GM21515 (cell line): Measurements from ENCODE around the gene PELI1.

Source experiments
- ATAC-seq: cut with Tn5 transposase; IDR thresholded peaks from one replicate; pipeline ENCODE4 v1.9.1; 2021; ENCODE audit not compliant: unreplicated experiment

Gene PELI1

GRCh38 chr2:64144057-64145013, at the start of gene PELI1:
TSS of gene PELI1 (minus strand) at chr2:64144420. CDS start at chr2:64108310, 36,110 bp downstream.
- ATAC-seq = peak; percentile 85

GRCh38 chr2:64193491-64193890, 49.3 kb upstream of the PELI1 start:
- no peak for ATAC-seq

- no peak for ATAC-seq
These were observed 48.5 kb upstream of the PELI1 start for GRCh38 chr2:64192664-64193105.

GRCh38 chr2:64192125-64192479, 47.9 kb upstream of the PELI1 start:
- ATAC-seq = no peak

GRCh38 chr2:64189586-64189985, 45.4 kb upstream of the PELI1 start:
- ATAC-seq = no peak

GRCh38 chr2:64189167-64189566, 44.9 kb upstream of the PELI1 start:
- ATAC-seq = no peak

- no peak for ATAC-seq
These were observed 42.7 kb upstream of the PELI1 start for GRCh38 chr2:64186699-64187605.

GRCh38 chr2:64179582-64180321, 35.5 kb upstream of the PELI1 start:
- peak; percentile 57 for ATAC-seq

- no peak for ATAC-seq
These were observed 33.1 kb upstream of the PELI1 start for GRCh38 chr2:64177315-64177714.

- ATAC-seq = no peak
These were observed 31.4 kb upstream of the PELI1 start for GRCh38 chr2:64175419-64176197.

- ATAC-seq = no peak
These were observed 29.2 kb upstream of the PELI1 start for GRCh38 chr2:64173156-64174135.

GRCh38 chr2:64168756-64169155, 24.5 kb upstream of the PELI1 start:
- no peak for ATAC-seq

GRCh38 chr2:64168201-64168600, 24.0 kb upstream of the PELI1 start:
- ATAC-seq = no peak

- ATAC-seq = no peak
These were observed 22.6 kb upstream of the PELI1 start for GRCh38 chr2:64166637-64167420.

GRCh38 chr2:64166212-64166611, 22.0 kb upstream of the PELI1 start:
- no peak for ATAC-seq

GRCh38 chr2:64165706-64166105, 21.5 kb upstream of the PELI1 start:
- no peak for ATAC-seq

GRCh38 chr2:64164629-64165028, 20.4 kb upstream of the PELI1 start:
- no peak for ATAC-seq

- no peak for ATAC-seq
These were observed 18.3 kb upstream of the PELI1 start for GRCh38 chr2:64162516-64162915.
